ENCODE data around the gene DIAPH2. TPM values are rescaled to one million over a fixed set of nuclear protein-coding genes. Genes with fewer than 3 reads are reported as not detected.
"Not testable (repeated sequence)": the region's sequence is repeated elsewhere in the genome, so short reads cannot be mapped to it uniquely, and the experiment has no call there.

DIAPH2 gene
- total RNA-seq, 1 experiment from 2014 or later, result 4.1 TPM

GRCh38 chrX:96807318-96807717 is 122.7 kb downstream of the DIAPH2 start:
- no peaks in the 10 kb centered on the region for H3K36me3 ChIP-seq
- H3K9me3 ChIP-seq (replicated peaks), result no peaks in the 10 kb centered on the region
- no peaks in the 10 kb centered on the region for H3K4me1 ChIP-seq (replicated peaks)
- H3K27me3 ChIP-seq (replicated peaks), result no peaks in the 10 kb centered on the region
- no peak overlapping the region for H3K27ac ChIP-seq
- H3K4me3 ChIP-seq, result no peak overlapping the region
- DNase-seq (ENCODE audit: low read depth in 1 of 2, low spot score in 2 of 2), result no peak

GRCh38 chrX:96820935-96821334 is 136.3 kb downstream of the DIAPH2 start:
- Histone ChIP-seq H3K4me1 (replicated peaks) (no peaks in the 10 kb centered on the region), H3K36me3 (no peaks in the 10 kb centered on the region), H3K4me3 (no peak overlapping the region), H3K27me3 (replicated peaks) (no peaks in the 10 kb centered on the region), H3K27ac (no peak overlapping the region), H3K9me3 (replicated peaks) (no peaks in the 10 kb centered on the region)
- no peak for DNase-seq (ENCODE audit: low read depth in 1 of 2, low spot score in 2 of 2)

GRCh38 chrX:96824166-96824565 is 139.5 kb downstream of the DIAPH2 start:
- no peaks in the 10 kb centered on the region for H3K27me3 ChIP-seq (replicated peaks)
- no peaks in the 10 kb centered on the region for H3K4me1 ChIP-seq (replicated peaks)
- H3K4me3 ChIP-seq, result no peak overlapping the region
- no peaks in the 10 kb centered on the region for H3K36me3 ChIP-seq
- DNase-seq (ENCODE audit: low read depth in 1 of 2, low spot score in 2 of 2), result no peak
- H3K27ac ChIP-seq, result no peak overlapping the region
- no peaks in the 10 kb centered on the region for H3K9me3 ChIP-seq (replicated peaks)

GRCh38 chrX:96833333-96833732 is 148.7 kb downstream of the DIAPH2 start:
- Histone ChIP-seq H3K4me1 (replicated peaks) (no peaks in the 10 kb centered on the region), H3K9me3 (replicated peaks) (no peaks in the 10 kb centered on the region), H3K27me3 (replicated peaks) (no peaks in the 10 kb centered on the region), H3K4me3 (no peak overlapping the region), H3K36me3 (no peaks in the 10 kb centered on the region), H3K27ac (no peak overlapping the region)
- DNase-seq (ENCODE audit: low read depth in 1 of 2, low spot score in 2 of 2), result no peak

GRCh38 chrX:96834137-96834536 is 149.5 kb downstream of the DIAPH2 start:
- Histone ChIP-seq H3K27ac (no peak overlapping the region), H3K27me3 (replicated peaks) (no peaks in the 10 kb centered on the region), H3K4me1 (replicated peaks) (no peaks in the 10 kb centered on the region), H3K4me3 (no peak overlapping the region), H3K9me3 (replicated peaks) (no peaks in the 10 kb centered on the region), H3K36me3 (no peaks in the 10 kb centered on the region)
- no peak for DNase-seq (ENCODE audit: low read depth in 1 of 2, low spot score in 2 of 2)

GRCh38 chrX:96835660-96836289 is 151.1 kb downstream of the DIAPH2 start:
- DNase-seq (ENCODE audit: low read depth in 1 of 2, low spot score in 2 of 2), result no peak
- Histone ChIP-seq H3K9me3 (replicated peaks) (no peaks in the 10 kb centered on the region), H3K36me3 (no peaks in the 10 kb centered on the region), H3K27me3 (replicated peaks) (no peaks in the 10 kb centered on the region), H3K4me3 (no peak overlapping the region), H3K4me1 (replicated peaks) (no peaks in the 10 kb centered on the region), H3K27ac (no peak overlapping the region)

GRCh38 chrX:96837808-96838207 is 153.2 kb downstream of the DIAPH2 start:
- Histone ChIP-seq H3K36me3 (no peaks in the 10 kb centered on the region), H3K27ac (no peak overlapping the region), H3K9me3 (replicated peaks) (no peaks in the 10 kb centered on the region), H3K4me1 (replicated peaks) (no peaks in the 10 kb centered on the region), H3K4me3 (no peak overlapping the region), H3K27me3 (replicated peaks) (no peaks in the 10 kb centered on the region)
- DNase-seq (ENCODE audit: low read depth in 1 of 2, low spot score in 2 of 2), result no peak

- Histone ChIP-seq H3K9me3 (replicated peaks) (no peaks in the 10 kb centered on the region), H3K4me3 (no peak overlapping the region), H3K27ac (no peak overlapping the region), H3K4me1 (replicated peaks) (no peaks in the 10 kb centered on the region), H3K36me3 (no peaks in the 10 kb centered on the region), H3K27me3 (replicated peaks) (no peaks in the 10 kb centered on the region)
- DNase-seq (ENCODE audit: low read depth in 1 of 2, low spot score in 2 of 2), result no peak
Observed at GRCh38 chrX:96838537-96838936, 153.9 kb downstream of the DIAPH2 start.

- Histone ChIP-seq H3K4me3 (no peak overlapping the region), H3K4me1 (replicated peaks) (no peaks in the 10 kb centered on the region), H3K9me3 (replicated peaks) (no peaks in the 10 kb centered on the region), H3K27me3 (replicated peaks) (no peaks in the 10 kb centered on the region), H3K36me3 (no peaks in the 10 kb centered on the region), H3K27ac (no peak overlapping the region)
- no peak for DNase-seq (ENCODE audit: low read depth in 1 of 2, low spot score in 2 of 2)
Observed at GRCh38 chrX:96841325-96841724, 156.7 kb downstream of the DIAPH2 start.

GRCh38 chrX:96841866-96842265 is 157.2 kb downstream of the DIAPH2 start:
- not testable (repeated sequence) for DNase-seq (ENCODE audit: low read depth in 1 of 2, low spot score in 2 of 2); H3K27me3 ChIP-seq (replicated peaks); H3K4me1 ChIP-seq (replicated peaks); H3K4me3 ChIP-seq; H3K36me3 ChIP-seq; H3K9me3 ChIP-seq (replicated peaks); H3K27ac ChIP-seq

GRCh38 chrX:96843566-96843965 is 158.9 kb downstream of the DIAPH2 start:
- no peak for DNase-seq (ENCODE audit: low read depth in 1 of 2, low spot score in 2 of 2)
- no peaks in the 10 kb centered on the region for H3K36me3 ChIP-seq
- H3K27ac ChIP-seq, result no peak overlapping the region
- no peaks in the 10 kb centered on the region for H3K4me1 ChIP-seq (replicated peaks)
- no peak overlapping the region for H3K4me3 ChIP-seq
- no peaks in the 10 kb centered on the region for H3K9me3 ChIP-seq (replicated peaks)
- no peaks in the 10 kb centered on the region for H3K27me3 ChIP-seq (replicated peaks)

- H3K27me3 ChIP-seq (replicated peaks), result no peaks in the 10 kb centered on the region
- no peaks in the 10 kb centered on the region for H3K9me3 ChIP-seq (replicated peaks)
- H3K36me3 ChIP-seq, result no peaks in the 10 kb centered on the region
- H3K4me3 ChIP-seq, result no peak overlapping the region
- no peak overlapping the region for H3K27ac ChIP-seq
- no peak for DNase-seq (ENCODE audit: low read depth in 1 of 2, low spot score in 2 of 2)
- H3K4me1 ChIP-seq (replicated peaks), result no peaks in the 10 kb centered on the region
Observed at GRCh38 chrX:96846841-96847240, 162.2 kb downstream of the DIAPH2 start.

- not testable (repeated sequence) for H3K4me1 ChIP-seq (replicated peaks); H3K4me3 ChIP-seq; DNase-seq (ENCODE audit: low read depth in 1 of 2, low spot score in 2 of 2); H3K27me3 ChIP-seq (replicated peaks); H3K9me3 ChIP-seq (replicated peaks); H3K27ac ChIP-seq; H3K36me3 ChIP-seq
Observed at GRCh38 chrX:96859422-96859821, 174.8 kb downstream of the DIAPH2 start.

- no peak overlapping the region for H3K4me3 ChIP-seq
Observed at GRCh38 chrX:96861218-96861617, 176.6 kb downstream of the DIAPH2 start.

GRCh38 chrX:96861661-96862060 is 177.0 kb downstream of the DIAPH2 start:
- no peaks in the 10 kb centered on the region for H3K9me3 ChIP-seq (replicated peaks)
- no peak for DNase-seq (ENCODE audit: low read depth in 1 of 2, low spot score in 2 of 2)
- H3K27me3 ChIP-seq (replicated peaks), result no peaks in the 10 kb centered on the region
- no peak overlapping the region for H3K4me3 ChIP-seq
- no peaks in the 10 kb centered on the region for H3K4me1 ChIP-seq (replicated peaks)
- H3K36me3 ChIP-seq, result no peaks in the 10 kb centered on the region
- no peak overlapping the region for H3K27ac ChIP-seq

More at GRCh38 chrX:96861218-96861617, 176.6 kb downstream of the DIAPH2 start:
- Histone ChIP-seq H3K4me1 (replicated peaks) (no peaks in the 10 kb centered on the region), H3K9me3 (replicated peaks) (no peaks in the 10 kb centered on the region), H3K27me3 (replicated peaks) (no peaks in the 10 kb centered on the region), H3K36me3 (no peaks in the 10 kb centered on the region), H3K27ac (no peak overlapping the region)
- no peak for DNase-seq (ENCODE audit: low read depth in 1 of 2, low spot score in 2 of 2)

Measured in SJSA1 (cell line).